SIG-M5 treated with dmso at 0.1 percent for 504 hours (cell line): ENCODE measurements around the gene MIGA2.

Experiments
- DNase-seq: peaks from one replicate; lab custom pipeline; 2025; ENCODE audit not compliant: unreplicated experiment; lab: John Stamatoyannopoulos, UW

The MIGA2 gene

GRCh38 chr9:129113645-129114304 lies 77.3 kb downstream of the MIGA2 start:
- peak; percentile 76 for DNase-seq

GRCh38 chr9:129118799-129119198 lies 82.4 kb downstream of the MIGA2 start:
- no peak for DNase-seq

- no peak for DNase-seq
Measured at GRCh38 chr9:129121483-129121882, 85.1 kb downstream of the MIGA2 start.
